ENCODE measurements around the gene PPP2CA.
"Not testable (repeated sequence)": the region's sequence is repeated elsewhere in the genome, so short reads cannot be mapped to it uniquely, and the experiment has no call there.

Gene PPP2CA

GRCh38 chr5:134245101-134245604, 19.3 kb upstream of the PPP2CA start:
- no peak for DNase-seq

GRCh38 chr5:134242146-134242545, 16.3 kb upstream of the PPP2CA start:
- DNase-seq = no peak

GRCh38 chr5:134240421-134240962, 14.6 kb upstream of the PPP2CA start:
- DNase-seq = peak; percentile 17

GRCh38 chr5:134236820-134237219, 10.9 kb upstream of the PPP2CA start:
- no peak for DNase-seq

- DNase-seq = no peak
These were observed 10.4 kb upstream of the PPP2CA start for GRCh38 chr5:134236318-134236717.

GRCh38 chr5:134228624-134229023, 2.8 kb upstream of the PPP2CA start:
- no peak for DNase-seq

- DNase-seq = no peak
These were observed 1.9 kb upstream of the PPP2CA start for GRCh38 chr5:134227776-134228175.

GRCh38 chr5:134227259-134227658, 1.4 kb upstream of the PPP2CA start:
- DNase-seq = peak; percentile 58

- DNase-seq = peak; percentile 57
These were observed 744 bp upstream of the PPP2CA start for GRCh38 chr5:134226441-134227192.

- DNase-seq = peak; percentile 25
These were observed 739 bp downstream of the PPP2CA start for GRCh38 chr5:134224888-134225779.

GRCh38 chr5:134223406-134224248, 2.2 kb downstream of the PPP2CA start:
- DNase-seq = no peak

GRCh38 chr5:134221690-134222089, 4.2 kb downstream of the PPP2CA start:
- DNase-seq = not testable (repeated sequence)

- DNase-seq = no peak
These were observed 10.1 kb downstream of the PPP2CA start for GRCh38 chr5:134215757-134216156.

GRCh38 chr5:134211263-134212031, 14.4 kb downstream of the PPP2CA start:
- DNase-seq = not testable (repeated sequence)

GRCh38 chr5:134209477-134210245, 16.2 kb downstream of the PPP2CA start:
- DNase-seq = no peak

- no peak for DNase-seq
These were observed 18.2 kb downstream of the PPP2CA start for GRCh38 chr5:134207696-134208095.

GRCh38 chr5:134206627-134207160, 19.2 kb downstream of the PPP2CA start:
- DNase-seq = no peak

- no peak for DNase-seq
These were observed 21.3 kb downstream of the PPP2CA start for GRCh38 chr5:134204575-134204974.

- DNase-seq = no peak
These were observed 22.2 kb downstream of the PPP2CA start for GRCh38 chr5:134203630-134204029.

GRCh38 chr5:134195666-134196065, 30.2 kb downstream of the PPP2CA start:
- DNase-seq = no peak

- DNase-seq = no peak
These were observed 36.8 kb downstream of the PPP2CA start for GRCh38 chr5:134189031-134189430.

Measured in NCI-H510A treated with DMSO at 0.1 percent for 48 hours (cell line).